GM19238 (cell line): ENCODE results near the gene CDH4.

Experiments used
- DNase-seq: peaks from one replicate; pipeline ENCODE4 v3.0.0; 2011; ENCODE audit warnings: low spot score; ENCODE audit not compliant: insufficient read length

Gene CDH4

GRCh38 chr20:61532736-61533135, 280.7 kb downstream of the CDH4 start:
- DNase-seq, result no peak

- no peak for DNase-seq
These were observed 281.2 kb downstream of the CDH4 start for GRCh38 chr20:61533231-61533631.

- DNase-seq, result no peak
These were observed 282.3 kb downstream of the CDH4 start for GRCh38 chr20:61534346-61534745.

GRCh38 chr20:61535091-61535490, 283.0 kb downstream of the CDH4 start:
- no peak for DNase-seq

GRCh38 chr20:61535536-61535935, 283.5 kb downstream of the CDH4 start:
- no peak for DNase-seq

- no peak for DNase-seq
These were observed 283.9 kb downstream of the CDH4 start for GRCh38 chr20:61535956-61536355.

- no peak for DNase-seq
These were observed 284.6 kb downstream of the CDH4 start for GRCh38 chr20:61536671-61537070.

GRCh38 chr20:61537239-61538182, 285.4 kb downstream of the CDH4 start:
- DNase-seq, result no peak

- DNase-seq, result no peak
These were observed 286.3 kb downstream of the CDH4 start for GRCh38 chr20:61538183-61538942.

- no peak for DNase-seq
These were observed 286.8 kb downstream of the CDH4 start for GRCh38 chr20:61538943-61539265.

- no peak for DNase-seq
These were observed 287.8 kb downstream of the CDH4 start for GRCh38 chr20:61539706-61540360.

GRCh38 chr20:61541537-61541936, 289.5 kb downstream of the CDH4 start:
- DNase-seq, result no peak

GRCh38 chr20:61543086-61543485, 291.0 kb downstream of the CDH4 start:
- no peak for DNase-seq

- DNase-seq, result no peak
These were observed 292.1 kb downstream of the CDH4 start for GRCh38 chr20:61543931-61544745.

- no peak for DNase-seq
These were observed 293.1 kb downstream of the CDH4 start for GRCh38 chr20:61544910-61545889.

GRCh38 chr20:61546641-61547040, 294.6 kb downstream of the CDH4 start:
- no peak for DNase-seq

- no peak for DNase-seq
These were observed 296.0 kb downstream of the CDH4 start for GRCh38 chr20:61548069-61548468.

GRCh38 chr20:61549865-61550264, 297.8 kb downstream of the CDH4 start:
- no peak for DNase-seq

GRCh38 chr20:61551401-61551800, 299.3 kb downstream of the CDH4 start:
- no peak for DNase-seq

- no peak for DNase-seq
These were observed 302.6 kb downstream of the CDH4 start for GRCh38 chr20:61554617-61555016.
